ENCODE data around the gene GPX1.
"Not testable (repeated sequence)": the region's sequence is repeated elsewhere in the genome, so short reads cannot be mapped to it uniquely, and the experiment has no call there.

GPX1 gene

DNA sequence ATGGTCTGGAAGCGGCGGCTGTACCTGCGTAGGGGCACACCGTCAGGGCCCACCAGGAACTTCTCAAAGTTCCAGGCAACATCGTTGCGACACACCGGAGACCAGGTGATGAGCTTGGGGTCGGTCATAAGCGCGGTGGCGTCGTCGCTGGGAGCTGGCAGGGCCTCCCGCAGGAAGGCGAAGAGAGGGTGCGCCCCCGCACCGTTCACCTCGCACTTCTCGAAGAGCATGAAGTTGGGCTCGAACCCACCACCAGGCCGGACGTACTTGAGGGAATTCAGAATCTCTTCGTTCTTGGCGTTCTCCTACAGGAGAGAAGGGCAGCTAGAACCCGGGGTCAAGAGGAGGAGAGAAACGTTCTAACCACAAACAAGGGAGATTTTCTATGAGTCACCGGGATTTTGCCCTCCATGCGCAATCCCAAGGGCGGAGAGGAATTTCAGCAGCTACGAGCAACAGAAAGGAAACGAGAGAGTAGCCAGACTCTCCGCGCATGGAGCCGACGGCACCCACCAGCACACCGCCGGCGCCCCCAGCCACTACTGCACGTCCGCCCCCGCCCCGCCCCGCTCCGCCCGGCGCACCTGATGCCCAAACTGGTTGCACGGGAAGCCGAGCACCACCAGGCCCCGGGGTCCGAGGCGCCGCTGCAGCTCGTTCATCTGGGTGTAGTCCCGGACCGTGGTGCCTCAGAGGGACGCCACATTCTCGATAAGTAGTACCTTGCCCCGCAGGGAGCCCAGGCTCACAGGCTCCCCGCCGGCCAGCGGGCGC lies 523 bp downstream of the GPX1 start:
- peak; percentile 26 to 63 (median 41) for DNase-seq

DNA sequence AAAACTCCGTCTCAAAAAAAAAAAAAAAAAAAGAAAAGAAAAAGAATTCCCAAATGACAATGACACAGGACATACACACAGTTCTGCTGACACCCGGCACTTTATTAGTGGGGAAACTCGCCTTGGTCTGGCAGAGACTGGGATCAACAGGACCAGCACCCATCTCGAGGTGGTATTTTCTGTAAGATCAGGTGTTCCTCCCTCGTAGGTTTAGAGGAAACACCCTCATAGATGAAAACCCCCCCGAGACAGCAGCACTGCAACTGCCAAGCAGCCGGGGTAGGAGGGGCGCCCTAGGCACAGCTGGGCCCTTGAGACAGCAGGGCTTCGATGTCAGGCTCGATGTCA lies 1.1 kb downstream of the GPX1 start:
- peak in 2 of 6 experiments; percentile 44 to 46 for DNase-seq

DNA sequence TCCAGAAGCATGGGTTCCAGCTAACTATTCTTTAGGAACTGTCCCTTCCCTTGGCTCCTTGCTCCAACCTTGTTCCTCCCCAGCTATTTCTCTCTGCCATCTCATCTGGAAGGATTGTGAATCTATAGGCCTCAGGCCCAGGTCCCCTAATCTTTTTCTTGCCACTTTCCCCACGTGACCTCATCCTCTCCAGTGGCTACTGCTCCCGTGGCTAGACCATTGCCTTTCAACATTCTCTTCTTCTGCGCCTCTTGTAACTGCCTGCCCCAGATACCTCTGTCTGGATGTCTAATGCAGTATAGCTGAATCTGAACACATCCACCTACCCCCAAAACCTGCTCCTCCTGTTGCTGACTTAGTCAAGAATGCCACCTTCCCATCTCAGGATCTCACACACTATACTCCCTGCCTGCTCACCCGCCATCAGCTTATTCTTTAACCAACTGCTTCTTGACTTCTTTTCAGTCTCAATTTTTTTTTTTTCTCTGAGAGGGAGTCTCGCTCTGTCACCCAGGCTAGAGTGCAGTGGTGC lies 5.2 kb downstream of the GPX1 start:
- no peak for DNase-seq

DNA sequence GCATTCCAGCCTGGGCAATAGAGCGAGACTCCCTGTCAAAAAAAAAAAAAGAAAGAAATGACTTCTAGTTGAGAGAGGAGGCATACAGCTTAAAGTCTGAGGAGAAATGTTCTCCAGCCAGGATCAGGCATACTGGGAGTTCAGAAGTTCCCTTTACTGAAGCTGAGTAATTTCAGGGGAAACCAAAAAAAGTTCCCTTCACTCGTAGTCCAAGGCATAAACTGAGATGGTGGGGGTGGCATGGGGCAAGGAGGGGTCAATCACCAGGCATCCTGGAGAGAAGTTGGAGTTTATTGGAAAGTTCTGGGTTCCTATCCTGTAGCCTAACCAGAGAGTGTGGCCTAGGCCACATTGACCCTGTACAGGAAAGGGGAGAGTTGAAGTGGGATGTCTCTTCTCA lies 5.9 kb downstream of the GPX1 start:
- no peak for DNase-seq

DNA sequence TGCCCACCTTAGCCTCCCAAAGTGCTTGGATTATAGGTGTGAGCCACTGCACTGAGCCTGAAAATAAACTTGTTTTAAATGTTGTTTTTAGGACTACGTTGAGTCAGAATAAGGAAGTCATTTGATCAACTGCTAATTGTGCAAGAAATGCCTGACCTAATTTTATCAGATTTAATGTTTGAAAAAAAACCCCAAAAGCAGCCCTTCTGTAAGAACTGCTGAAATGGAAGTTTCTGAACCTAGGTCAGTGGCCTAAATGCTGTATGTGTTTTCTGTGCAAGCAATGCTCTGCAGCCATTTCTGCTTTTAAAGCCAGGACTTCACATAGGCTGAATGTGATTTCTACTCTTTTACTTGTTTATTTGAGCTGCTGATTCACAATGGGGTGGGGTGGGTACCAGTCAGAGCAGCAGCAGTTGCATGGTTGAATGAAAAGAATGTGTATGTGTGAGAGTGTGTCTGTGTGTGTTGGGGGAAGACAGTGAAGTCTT lies 6.6 kb downstream of the GPX1 start:
- DNase-seq, result no peak

DNA sequence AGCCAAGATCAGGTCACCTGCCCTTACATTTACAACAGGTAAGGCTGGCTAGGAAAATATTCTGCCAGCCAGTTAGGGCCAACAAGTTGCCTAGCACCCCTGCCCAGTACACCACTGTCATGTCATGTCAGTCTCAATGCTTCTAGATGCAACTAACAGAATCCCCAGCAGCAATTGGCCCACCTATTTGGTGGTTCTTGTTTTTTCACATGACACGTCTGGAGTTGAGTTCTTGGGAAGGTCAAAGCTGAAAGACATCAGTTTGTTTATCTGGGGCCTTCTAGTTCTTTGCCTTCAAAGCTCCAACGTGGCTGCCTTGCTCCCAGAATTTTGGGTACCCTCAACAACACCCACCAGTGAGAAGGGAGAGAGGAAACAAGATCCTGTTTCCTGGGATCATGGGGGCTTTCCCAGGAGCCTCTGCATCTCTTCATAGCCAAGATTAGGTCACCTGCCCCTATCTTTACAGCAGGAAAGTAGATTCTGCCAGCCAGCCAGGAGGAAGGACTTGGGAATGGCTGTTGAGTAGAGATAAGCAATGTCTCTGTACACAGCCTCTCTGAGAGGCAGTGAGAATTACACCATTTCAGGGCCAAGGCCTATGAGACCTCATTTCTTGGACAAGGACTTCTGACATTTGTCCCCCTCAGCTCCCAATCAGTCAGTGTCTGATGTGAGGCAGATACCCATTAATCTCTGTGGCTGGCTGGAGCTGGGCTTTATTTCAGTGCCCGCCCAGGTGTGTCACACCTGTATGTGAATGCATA lies 8.6 kb downstream of the GPX1 start:
- no peak for DNase-seq

DNA sequence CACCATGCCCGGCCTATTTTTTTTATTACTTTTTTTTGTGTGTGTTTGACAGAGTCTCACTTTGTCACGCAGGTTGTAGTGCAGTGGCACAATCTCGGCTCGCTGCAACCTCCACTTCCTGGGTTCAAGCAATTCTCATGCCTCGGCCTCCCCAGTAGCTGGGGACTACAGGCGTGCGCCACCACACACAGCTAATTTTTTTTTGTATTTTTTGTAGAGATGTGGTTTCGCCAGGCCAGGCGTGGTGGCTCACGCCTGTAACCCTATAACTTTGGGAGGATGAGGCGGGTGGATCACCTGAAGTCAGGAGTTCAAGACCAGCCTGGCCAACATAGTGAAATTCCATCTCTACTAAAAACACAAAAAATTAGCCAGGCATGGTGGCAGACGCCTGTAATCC lies 9.8 kb downstream of the GPX1 start:
- not testable (repeated sequence) for DNase-seq

DNA sequence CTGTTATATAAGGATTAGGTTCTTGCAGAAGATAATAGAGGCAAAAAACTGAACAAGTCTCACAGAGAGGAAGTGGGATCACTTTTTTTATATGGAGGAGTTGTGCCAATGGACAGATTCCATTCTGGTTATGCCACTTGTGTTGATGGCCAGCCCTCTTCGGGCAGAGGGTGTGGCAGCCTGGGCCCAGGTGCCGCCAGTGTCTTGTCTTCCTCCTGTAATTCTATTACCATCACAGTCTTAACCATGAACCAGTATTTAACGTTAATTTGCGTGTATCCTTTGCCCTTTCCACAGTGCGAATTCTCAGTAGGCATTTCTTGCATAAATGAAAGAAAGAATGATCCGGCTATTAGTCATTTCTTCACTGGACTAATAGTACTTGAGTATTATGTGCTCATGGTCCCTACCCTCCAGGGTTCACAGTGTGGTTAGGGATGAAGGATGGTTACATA lies 11.3 kb downstream of the GPX1 start:
- no peak for DNase-seq

DNA sequence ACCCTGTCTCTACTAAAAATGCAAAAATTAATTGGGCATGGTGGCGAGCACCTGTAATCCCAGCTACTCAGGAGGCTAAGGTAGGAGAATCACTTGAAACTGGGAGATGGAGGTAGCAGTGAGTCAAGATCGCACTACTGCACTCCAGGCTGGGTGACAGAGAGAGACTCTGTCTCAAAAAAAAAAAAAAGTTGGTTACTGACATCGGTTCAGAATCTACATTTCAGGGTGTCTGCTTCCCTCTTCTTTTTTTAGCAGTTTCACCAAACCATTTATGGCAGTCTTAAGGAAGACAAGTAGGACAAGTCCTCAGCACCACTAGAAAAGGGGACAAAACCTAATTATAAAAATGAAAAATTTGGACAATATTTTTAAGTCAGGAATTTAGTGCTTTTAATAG lies 15.0 kb downstream of the GPX1 start:
- no peak for DNase-seq

DNA sequence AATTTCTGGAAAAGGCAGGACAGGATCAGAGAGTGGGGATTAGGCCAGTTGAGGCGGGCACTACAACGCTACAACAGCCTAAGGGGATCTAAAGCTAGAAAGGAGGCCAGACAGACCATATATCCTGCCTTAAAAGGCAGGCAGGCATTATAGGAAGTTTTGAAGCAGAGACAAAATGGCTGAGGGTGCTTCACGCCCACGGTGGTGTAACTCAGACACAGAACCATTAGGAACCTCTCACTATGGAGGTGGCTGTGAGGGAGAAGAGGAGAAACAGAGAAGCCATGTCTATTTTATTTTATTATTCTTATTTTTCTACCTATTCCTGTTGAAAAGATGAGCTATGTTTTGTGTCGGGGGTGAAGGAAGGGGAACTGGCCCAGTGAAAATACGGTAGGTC lies 16.2 kb downstream of the GPX1 start:
- peak in 1 of 6 experiments; percentile 28 for DNase-seq

DNA sequence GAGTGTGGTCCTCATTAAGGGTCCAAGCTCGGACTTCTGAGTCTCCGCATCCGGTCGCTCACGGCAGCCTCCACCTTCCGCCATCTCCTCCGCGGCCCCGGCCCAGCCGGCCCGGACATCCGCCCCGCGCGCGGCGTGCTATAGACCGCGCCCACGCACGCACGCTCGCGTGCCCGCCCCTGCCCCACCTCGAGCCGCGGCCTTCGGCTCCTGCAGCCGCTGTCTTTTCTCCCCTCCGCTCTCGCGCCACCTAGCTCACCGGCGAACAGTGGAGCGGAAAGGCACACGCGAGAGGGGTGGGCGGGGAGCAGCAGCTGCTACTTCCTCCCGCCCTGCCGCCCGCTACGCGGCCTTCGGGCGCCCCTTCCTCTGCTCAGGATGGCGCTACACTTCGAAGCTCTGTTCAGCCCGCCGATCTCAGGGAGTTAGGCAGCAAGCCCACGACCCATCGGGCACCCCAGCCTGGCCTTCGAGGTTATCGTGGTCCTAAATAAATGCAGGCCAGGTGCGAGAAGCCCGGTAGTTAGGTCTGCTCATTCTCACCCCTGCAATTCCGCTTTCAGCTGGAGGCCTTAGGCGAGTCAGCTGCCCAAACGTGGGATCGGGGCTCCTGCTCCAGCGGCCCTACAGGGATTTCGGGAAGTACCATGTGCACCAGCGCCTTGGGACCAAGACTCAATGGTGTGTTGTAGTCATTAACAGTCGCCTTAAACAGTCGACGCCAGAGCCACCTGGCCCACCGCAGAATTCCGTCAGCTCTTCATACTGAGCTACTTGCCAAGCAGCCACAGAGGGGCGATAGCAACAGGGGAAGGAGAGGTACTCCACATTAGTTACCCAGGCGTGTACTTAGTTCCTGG lies 18.0 kb downstream of the GPX1 start, which contains the start of gene USP4:
Gene USP4 (minus strand): TSS at position 113 of the 860 bp plus-strand sequence. CDS start 29 bp downstream, at position 84.
- DNase-seq, result peak; percentile 79 to 96 (median 88)

DNA sequence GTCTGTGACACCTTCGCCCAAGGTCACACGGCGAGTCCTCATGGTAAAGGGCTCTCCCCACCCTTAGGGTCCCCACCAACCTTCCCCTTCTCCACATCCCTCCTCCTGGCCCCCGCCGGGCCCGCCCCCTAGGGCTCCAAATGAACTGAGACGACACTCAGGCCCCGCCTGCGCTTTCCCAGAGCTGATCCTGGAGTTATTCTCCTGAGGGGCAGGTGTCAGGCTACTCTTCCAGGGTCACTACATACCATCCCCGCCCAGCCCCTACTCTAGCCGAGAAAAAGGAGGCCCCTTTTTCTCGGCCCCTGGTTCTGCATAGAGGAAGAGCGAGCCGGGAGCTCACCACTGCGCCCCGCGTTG lies 18.6 kb downstream of the GPX1 start:
- DNase-seq, result peak in 1 of 6 experiments; percentile 34

DNA sequence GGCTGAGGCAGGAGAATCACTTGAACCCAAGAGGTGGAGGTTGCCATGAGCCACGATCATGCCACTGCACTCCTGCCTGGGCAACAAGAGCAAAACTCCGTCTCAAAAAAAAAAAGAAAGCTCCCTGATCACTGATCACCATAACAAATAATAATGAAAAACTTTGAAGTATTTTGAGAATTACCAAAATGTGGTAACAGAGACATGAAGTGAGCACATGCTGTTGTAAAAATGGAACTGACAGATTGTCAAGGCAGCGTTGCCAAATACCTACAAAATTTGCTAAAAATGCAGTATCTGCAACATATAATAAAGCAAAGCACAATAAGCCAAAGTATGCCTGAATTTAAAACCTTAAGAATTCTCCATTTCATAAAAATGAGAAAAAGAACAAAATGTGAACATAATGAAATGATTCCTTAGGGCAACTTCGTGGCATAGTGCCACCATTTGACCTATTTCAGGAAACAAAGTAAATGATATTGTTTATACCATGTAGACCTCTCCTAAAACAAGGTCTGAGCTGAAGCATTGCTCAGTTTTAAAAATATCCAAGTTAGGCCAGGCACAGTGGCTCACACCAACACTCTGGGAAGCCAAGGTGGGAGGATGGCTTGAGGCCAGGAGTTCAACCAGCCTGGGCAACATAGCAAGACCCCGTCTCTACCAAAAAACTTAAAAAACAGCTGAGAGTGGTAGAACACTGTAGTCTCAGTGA lies 24.1 kb downstream of the GPX1 start:
- no peak for DNase-seq

DNA sequence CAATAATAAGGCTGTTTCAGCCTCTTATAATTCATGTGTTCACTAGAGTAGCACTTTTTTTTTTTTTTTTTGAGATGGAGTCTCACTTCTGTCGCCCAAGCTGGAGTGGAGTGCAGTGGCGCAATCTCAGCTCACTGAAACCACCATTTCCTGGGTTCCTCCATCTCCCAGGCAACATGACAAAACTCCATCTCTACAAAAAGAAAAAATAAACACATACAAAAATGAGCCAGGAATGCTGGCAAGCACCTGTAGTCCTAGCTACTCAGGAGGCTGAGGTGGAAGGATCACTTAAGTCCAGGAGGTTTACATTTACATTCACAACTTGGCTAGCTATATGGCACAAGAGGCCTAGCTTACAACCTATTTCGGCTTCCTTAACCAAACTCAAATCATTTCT lies 25.1 kb downstream of the GPX1 start:
- peak in 3 of 6 experiments; percentile 35 to 40 (median 38) for DNase-seq

DNA sequence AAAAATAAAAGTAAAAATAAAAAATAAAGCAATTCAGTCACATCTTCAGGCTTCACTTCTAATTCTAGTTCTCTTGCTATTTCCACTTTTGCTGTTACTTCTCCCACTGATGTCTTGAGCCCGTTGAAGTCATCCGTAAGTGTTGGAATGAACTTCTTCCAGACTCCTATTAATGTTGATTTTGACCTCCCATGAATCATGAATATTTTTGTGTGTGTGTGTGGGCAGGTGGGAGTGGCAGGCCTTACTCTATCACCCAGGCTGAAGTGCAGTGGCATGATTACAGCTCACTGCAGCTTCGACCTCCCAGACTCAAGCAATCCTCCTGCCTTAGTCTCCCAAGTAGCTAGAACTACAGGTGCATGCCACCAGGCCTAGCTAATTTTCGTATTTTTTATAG lies 29.0 kb downstream of the GPX1 start:
- DNase-seq, result no peak

DNA sequence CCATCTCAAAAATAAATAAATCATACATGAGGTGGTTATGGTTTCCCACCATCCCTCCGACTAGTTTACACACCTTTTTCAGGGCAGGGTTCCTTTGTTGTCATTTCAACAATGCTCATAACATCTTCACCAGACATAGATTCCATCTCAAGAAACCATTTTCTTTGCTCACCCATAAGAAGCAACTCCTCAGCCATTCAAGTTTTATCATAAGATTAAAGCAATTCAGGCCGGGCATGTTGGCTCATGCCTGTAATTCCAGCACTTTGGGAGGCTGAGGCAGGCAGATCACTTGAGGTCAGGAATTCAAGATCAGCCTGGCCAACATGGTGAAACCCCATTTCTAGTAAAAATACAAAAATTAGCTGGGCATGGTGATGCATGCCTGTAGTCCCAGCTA lies 29.8 kb downstream of the GPX1 start:
- not testable (repeated sequence) for DNase-seq

DNA sequence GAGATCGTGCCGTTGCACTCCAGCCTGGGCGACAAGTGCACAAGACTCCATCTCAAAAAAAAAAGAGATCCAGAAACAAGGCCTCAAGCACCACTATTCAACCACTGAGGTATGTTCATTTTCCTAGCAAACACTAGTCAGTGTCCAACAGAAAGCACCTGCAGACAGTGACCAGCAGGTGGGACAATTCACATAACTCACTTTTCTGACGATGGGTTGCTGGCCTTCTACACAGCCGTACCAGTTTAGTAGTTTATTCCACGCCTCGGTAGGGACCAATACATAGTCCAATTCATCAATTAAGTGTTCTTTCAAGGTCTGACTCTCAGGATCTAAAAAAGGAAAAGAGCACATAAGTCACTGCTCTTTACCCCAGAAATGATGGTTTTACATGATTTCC lies 30.7 kb downstream of the GPX1 start:
- no peak for DNase-seq

DNA sequence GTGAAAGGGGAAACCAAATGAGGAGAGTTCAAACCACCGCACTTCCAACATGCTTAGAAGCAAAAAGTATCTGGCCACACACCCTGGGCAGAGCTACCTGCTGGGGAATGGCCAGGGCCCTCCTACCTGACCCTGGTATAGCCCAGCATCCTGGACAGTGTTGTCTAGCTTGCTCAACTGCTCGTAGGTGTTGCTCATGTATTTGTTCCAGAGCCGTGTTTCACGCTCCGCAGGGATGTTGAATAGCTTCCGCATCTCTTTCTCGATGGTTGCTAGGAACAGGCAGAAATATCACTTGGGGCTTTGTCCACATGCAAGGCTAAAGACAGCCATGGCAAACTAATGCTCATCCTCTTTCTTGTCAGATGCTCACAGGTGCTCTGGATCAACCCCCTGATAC lies 33.4 kb downstream of the GPX1 start:
- no peak for DNase-seq

DNA sequence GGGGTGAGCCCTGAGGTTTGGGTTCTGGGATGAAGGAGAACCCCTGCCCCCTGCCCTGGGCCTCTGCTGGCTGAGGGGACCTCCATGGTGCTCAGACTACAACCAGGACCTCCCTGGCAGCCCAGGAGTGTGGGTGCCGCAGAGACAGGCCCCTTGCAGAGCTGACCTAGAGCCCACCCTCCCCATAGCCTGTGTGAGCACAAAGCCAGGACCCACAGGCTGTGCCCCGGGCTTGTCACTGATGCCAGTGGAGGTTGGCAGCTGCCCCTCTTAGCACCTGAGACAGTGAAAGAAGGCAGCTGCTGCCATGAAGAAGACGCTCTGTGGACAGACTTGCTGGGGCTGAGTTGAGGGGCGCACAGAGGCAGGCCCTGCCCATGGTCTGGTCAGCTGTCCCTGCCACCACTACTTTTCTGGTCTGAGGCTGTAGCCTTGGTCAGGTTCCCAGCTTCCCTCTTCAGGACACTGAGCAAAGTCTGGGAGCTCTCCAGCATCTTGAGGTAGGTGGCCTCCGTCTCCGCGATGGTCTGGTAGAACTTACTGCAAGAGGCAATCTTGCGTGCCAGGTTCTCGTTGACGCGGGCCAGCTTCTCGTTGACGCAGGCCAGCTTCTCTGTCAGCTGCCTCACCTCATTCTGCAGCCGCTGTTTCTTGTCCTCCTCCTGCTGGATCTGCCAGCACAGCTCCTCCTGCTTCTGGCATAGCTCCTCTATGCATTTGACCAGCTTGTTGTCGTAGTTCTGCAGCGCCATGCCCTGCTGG lies 41.3 kb downstream of the GPX1 start:
- DNase-seq, result no peak

DNA sequence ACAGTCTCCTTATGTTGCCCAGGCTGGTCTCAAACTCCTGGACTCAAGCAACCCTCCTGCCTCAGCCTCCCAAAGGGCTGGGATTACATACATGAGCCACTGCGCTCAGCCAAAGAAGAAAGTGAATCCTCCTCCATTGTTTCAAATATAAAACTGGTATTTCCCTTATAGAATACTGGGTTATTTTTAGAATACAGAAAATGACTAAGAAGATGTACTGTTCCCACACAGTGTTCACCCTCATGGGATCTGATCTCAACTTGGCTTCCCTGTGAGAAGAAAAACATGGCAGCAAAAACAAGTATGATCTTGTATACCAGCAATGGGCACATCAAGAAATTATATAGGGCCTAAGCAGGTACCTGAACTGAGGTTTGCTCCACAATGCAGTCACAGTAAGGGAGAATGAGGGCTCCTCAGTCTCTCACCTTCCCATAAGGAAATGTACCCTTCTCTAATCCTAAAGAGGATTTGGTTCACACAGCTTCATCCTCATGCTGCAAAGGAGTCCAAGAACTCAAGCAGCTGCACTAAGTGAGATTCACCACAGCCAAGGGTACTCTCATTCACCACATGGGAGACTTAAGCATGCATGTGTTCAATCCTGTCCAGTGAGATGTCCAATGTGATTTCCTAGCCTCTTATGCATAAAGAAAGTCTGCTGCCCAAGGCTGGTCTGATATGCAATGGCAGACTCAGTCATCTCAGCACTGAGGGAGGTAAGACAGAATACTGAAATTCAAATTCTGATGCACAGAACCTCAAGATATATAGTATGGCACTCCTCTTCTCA lies 44.1 kb downstream of the GPX1 start:
- DNase-seq, result no peak

DNA sequence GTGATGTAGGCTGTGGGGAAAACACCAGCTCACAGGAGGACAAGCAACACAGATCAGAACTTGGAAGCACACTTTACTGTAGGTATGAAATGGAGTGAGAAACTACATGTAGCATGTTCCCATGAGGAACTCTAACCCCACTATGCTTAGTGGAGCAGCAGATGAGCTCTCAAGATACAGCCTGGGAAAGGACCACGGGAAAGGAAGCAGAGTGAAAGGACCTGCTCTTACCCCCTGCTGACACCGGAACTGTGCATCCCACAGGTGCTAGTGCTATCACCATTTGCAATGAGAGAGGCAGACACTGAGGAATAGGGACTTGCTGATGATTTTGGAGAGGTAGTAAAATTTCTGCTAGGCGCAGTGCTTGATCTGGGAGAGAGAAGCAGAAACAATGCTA lies 46.9 kb downstream of the GPX1 start:
- no peak for DNase-seq
